ENCODE measurements around the gene PDE6D. TPM values are rescaled to one million over a fixed set of nuclear protein-coding genes. Genes with fewer than 3 reads are reported as not detected.
A peak's percentile ranks its signal among the peaks of the same experiment; 100 is the strongest.

Gene PDE6D
- polyA plus RNA-seq (2012; ENCODE audit: low read depth, missing spikeins), result 27.9 TPM

GRCh38 chr2:231780909-231781797, at the start of gene PDE6D:
PDE6D (minus strand) TSS chr2:231781282; CDS start chr2:231781114, 168 bp downstream.
- TF ChIP-seq POU2F2 (IDR thresholded peaks at IDR 0.05; ENCODE audit: low read depth, low read length), result no peak
- peak; percentile 51 for TF ChIP-seq SPI1 (IDR thresholded peaks at IDR 0.05; ENCODE audit: low read depth, low read length)
- TF ChIP-seq POLR2AphosphoS5 (IDR thresholded peaks at IDR 0.05; ENCODE audit: low read depth, low read length), result peak; percentile 77
- TF ChIP-seq PAX5 (IDR thresholded peaks at IDR 0.05; ENCODE audit: insufficient read depth, low read length, severe bottlenecking), result no peak
- peak; percentile 70 for TF ChIP-seq POLR2A (IDR thresholded peaks at IDR 0.05; ENCODE audit: low read depth, low read length)
- TF ChIP-seq TAF1 (IDR thresholded peaks at IDR 0.05; ENCODE audit: low read depth, low read length), result no peak; the same call in 1 of the 2 replicates
- FAIRE-seq, result peak; percentile 99

GRCh38 chr2:231821908-231822307, 40.8 kb upstream of the PDE6D start:
- FAIRE-seq, result no peak
- no peak for DNase-seq (ENCODE audit: insufficient read length, low spot score)
- TF ChIP-seq POLR2A (IDR thresholded peaks at IDR 0.05; ENCODE audit: low read depth, low read length), result no peak
- no peak for TF ChIP-seq POLR2AphosphoS5 (IDR thresholded peaks at IDR 0.05; ENCODE audit: low read depth, low read length)
- TF ChIP-seq POU2F2 (IDR thresholded peaks at IDR 0.05; ENCODE audit: low read depth, low read length), result no peak
- no peak for TF ChIP-seq PAX5 (IDR thresholded peaks at IDR 0.05; ENCODE audit: insufficient read depth, low read length, severe bottlenecking)

More at GRCh38 chr2:231780909-231781797, at the start of gene PDE6D:
- DNase-seq (ENCODE audit: insufficient read length, low spot score), result peak; percentile 94

DNA sequence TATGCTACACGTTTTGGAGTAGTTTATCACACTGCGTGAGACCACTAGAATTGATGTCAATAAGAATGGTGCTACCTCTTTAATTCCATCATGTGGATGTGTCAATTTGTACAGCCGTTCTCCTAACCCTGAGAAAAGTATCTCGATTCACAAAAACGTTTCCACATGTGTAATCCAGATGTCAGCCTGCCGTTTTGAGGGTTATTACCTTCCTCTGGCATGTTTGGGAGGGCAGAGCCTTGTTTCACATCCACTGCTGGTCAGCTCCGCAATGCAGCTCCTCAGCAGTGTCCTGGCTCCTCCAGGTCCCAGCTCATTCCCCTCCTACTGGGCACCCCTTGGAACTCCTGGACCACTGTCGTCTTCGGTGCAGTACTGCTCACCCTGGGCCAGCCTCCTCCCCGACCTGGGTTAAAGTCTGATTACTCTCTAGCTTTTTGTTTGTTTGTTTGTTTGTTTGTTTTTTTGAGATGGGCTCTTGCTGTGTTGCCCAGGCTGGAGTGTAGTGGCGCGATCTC, 39.8 kb upstream of the PDE6D start:
- TF ChIP-seq PAX5 (IDR thresholded peaks at IDR 0.05; ENCODE audit: insufficient read depth, low read length, severe bottlenecking) (no peak), SPI1 (IDR thresholded peaks at IDR 0.05; ENCODE audit: low read depth, low read length) (no peak), POU2F2 (IDR thresholded peaks at IDR 0.05; ENCODE audit: low read depth, low read length) (no peak), TAF1 (IDR thresholded peaks at IDR 0.05; ENCODE audit: low read depth, low read length) (no peak), POLR2A (IDR thresholded peaks at IDR 0.05; ENCODE audit: low read depth, low read length) (no peak), POLR2AphosphoS5 (IDR thresholded peaks at IDR 0.05; ENCODE audit: low read depth, low read length) (no peak)
- no peak for DNase-seq (ENCODE audit: insufficient read length, low spot score)
- no peak for FAIRE-seq

GRCh38 chr2:231819447-231820042, 38.5 kb upstream of the PDE6D start:
- TF ChIP-seq SPI1 (IDR thresholded peaks at IDR 0.05; ENCODE audit: low read depth, low read length) (no peak), POLR2AphosphoS5 (IDR thresholded peaks at IDR 0.05; ENCODE audit: low read depth, low read length) (no peak), POU2F2 (IDR thresholded peaks at IDR 0.05; ENCODE audit: low read depth, low read length) (no peak), POLR2A (IDR thresholded peaks at IDR 0.05; ENCODE audit: low read depth, low read length) (no peak), TAF1 (IDR thresholded peaks at IDR 0.05; ENCODE audit: low read depth, low read length) (no peak), PAX5 (IDR thresholded peaks at IDR 0.05; ENCODE audit: insufficient read depth, low read length, severe bottlenecking) (no peak)
- DNase-seq (ENCODE audit: insufficient read length, low spot score), result no peak
- no peak for FAIRE-seq

GRCh38 chr2:231816327-231817026, 35.4 kb upstream of the PDE6D start:
- no peak for TF ChIP-seq POLR2AphosphoS5 (IDR thresholded peaks at IDR 0.05; ENCODE audit: low read depth, low read length)
- FAIRE-seq (no peak), DNase-seq (ENCODE audit: insufficient read length, low spot score) (no peak)

DNA sequence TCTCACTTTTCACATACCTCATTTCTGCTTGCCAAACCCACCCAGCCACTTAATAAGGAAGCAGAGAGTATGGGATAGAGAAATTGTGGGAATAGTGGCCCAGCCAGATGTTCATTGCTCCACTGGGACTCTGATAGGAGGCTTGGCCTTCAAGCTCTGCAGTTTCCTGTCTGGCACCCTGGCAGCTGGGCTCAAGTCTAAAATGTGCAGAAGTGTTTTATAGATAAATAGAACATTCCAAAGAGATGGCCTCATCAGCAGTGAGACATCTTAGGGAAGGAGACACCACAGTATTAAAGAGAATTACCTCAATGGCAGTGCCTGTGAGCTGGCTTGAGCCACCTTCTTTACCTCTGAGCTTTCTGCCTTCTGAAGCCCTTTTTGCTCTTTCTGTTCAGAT, 29.8 kb upstream of the PDE6D start:
- DNase-seq (ENCODE audit: insufficient read length, low spot score) (no peak), FAIRE-seq (no peak)
- TF ChIP-seq POU2F2 (IDR thresholded peaks at IDR 0.05; ENCODE audit: low read depth, low read length), result no peak
- TF ChIP-seq SPI1 (IDR thresholded peaks at IDR 0.05; ENCODE audit: low read depth, low read length), result no peak
- no peak for TF ChIP-seq POLR2A (IDR thresholded peaks at IDR 0.05; ENCODE audit: low read depth, low read length)
- TF ChIP-seq POLR2AphosphoS5 (IDR thresholded peaks at IDR 0.05; ENCODE audit: low read depth, low read length), result no peak
- TF ChIP-seq TAF1 (IDR thresholded peaks at IDR 0.05; ENCODE audit: low read depth, low read length), result no peak
- no peak for TF ChIP-seq PAX5 (IDR thresholded peaks at IDR 0.05; ENCODE audit: insufficient read depth, low read length, severe bottlenecking)

DNA sequence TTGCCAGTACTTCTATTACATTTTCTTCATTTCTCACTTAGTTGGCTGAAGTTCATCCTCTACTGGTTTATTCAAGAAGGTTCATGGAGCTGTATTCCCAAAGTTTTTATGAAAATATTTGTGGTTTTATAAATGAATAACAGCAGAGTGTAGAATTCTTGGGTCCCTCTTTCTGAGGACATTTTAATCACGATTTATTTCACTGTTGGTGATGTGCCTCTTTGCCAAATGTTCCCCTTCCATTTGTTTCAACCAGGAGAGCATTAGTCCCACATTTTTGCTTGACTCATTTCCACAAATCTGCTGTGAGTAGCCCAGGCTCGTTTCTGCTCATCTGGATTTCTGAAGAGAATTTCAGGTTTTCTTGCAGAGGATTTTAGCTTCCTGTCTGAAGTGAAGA, 25.9 kb upstream of the PDE6D start:
- no peak for TF ChIP-seq POLR2AphosphoS5 (IDR thresholded peaks at IDR 0.05; ENCODE audit: low read depth, low read length)
- TF ChIP-seq PAX5 (IDR thresholded peaks at IDR 0.05; ENCODE audit: insufficient read depth, low read length, severe bottlenecking), result no peak
- no peak for TF ChIP-seq SPI1 (IDR thresholded peaks at IDR 0.05; ENCODE audit: low read depth, low read length)
- no peak for TF ChIP-seq POLR2A (IDR thresholded peaks at IDR 0.05; ENCODE audit: low read depth, low read length)
- no peak for TF ChIP-seq POU2F2 (IDR thresholded peaks at IDR 0.05; ENCODE audit: low read depth, low read length)
- no peak for TF ChIP-seq TAF1 (IDR thresholded peaks at IDR 0.05; ENCODE audit: low read depth, low read length)
- FAIRE-seq (no peak), DNase-seq (ENCODE audit: insufficient read length, low spot score) (no peak)

- no peak for TF ChIP-seq POLR2AphosphoS5 (IDR thresholded peaks at IDR 0.05; ENCODE audit: low read depth, low read length)
- no peak for TF ChIP-seq TAF1 (IDR thresholded peaks at IDR 0.05; ENCODE audit: low read depth, low read length)
- TF ChIP-seq SPI1 (IDR thresholded peaks at IDR 0.05; ENCODE audit: low read depth, low read length), result no peak
- FAIRE-seq (no peak), DNase-seq (ENCODE audit: insufficient read length, low spot score) (no peak)
Observed at GRCh38 chr2:231803501-231804138, 22.5 kb upstream of the PDE6D start.

Measured in GM12891 (cell line).